K562 (cell line): ENCODE results near the gene APCDD1L. TPM values are rescaled to one million over a fixed set of nuclear protein-coding genes. Genes with fewer than 3 reads are reported as not detected.

Source experiments
- ATAC-seq: fragments of 200-7000 bp; cut with Tn5 transposase; 3 replicates; pipeline ENCODE4 v1.9.1; 2020; ENCODE audit warnings: moderate library complexity
- BruUV-seq: library from RNA; stranded (reverse); fragments of 400-500 nt; replicated peaks from 2 replicates; lab custom pipeline; 2021; lab: Mats Ljungman, UMichigan
- CTCF ChIA-PET: fragments of 300-600 bp; formaldehyde crosslinking; extraction: SDS; loops from one replicate; lab custom pipeline; 2021; ENCODE audit warnings: low intra/inter-chr PET ratio; lab: Yijun Ruan, JAX
- POLR2A ChIA-PET: fragments of 300-600, 350-650 bp; sonication (Branson Sonifier 250); formaldehyde crosslinking; extraction: SDS; loops from one replicate; lab custom pipeline; 2021; ENCODE audit warnings: antibody characterized with exemption, inconsistent platforms; lab: Yijun Ruan, JAX
- DNase-seq, 4 experiments: peaks; one replicate each; pipeline versions ENCODE4 v3.0.0 to v3.0.0-alpha.2; 2011 to 2018; ENCODE audit warnings: low spot score in 3 of 4, mixed read lengths in 3 of 4; ENCODE audit errors: extremely low read depth in 1 of 4
- FAIRE-seq: peaks from 2 replicates; lab custom pipeline; 2011; peaks lifted over from hg19 to GRCh38; lab: Jason Lieb, UNC
- H2AFZ ChIP-seq: 2 replicates; pipeline ENCODE4 v1.6.0; 2011; ENCODE audit warnings: low read depth, low read length, control low read depth, inconsistent platforms
- H3K27ac ChIP-seq: fragments of 200-600 bp; 3 replicates; pipeline ENCODE4 v1.8.0; 2011; ENCODE audit warnings: low read depth, mild to moderate bottlenecking, control low read depth, inconsistent platforms, low read length, moderate library complexity, mixed read lengths; ENCODE audit errors: extremely low read depth
- H3K27me3 ChIP-seq, 2 experiments: fragments of 300-600 bp in 1 of 2; 2 replicates in 1 of 2; 3 replicates in 1 of 2; pipeline versions ENCODE4 v1.6.0 to v1.8.0; 2011; ENCODE audit warnings: inconsistent platforms in 2 of 2, low read length in 2 of 2, mild to moderate bottlenecking in 1 of 2, mixed read lengths in 1 of 2, moderate library complexity in 1 of 2; ENCODE audit not compliant: control insufficient read depth in 2 of 2, insufficient read depth in 2 of 2
- H3K36me3 ChIP-seq: fragments of 300-600 bp; 3 replicates; pipeline ENCODE4 v1.8.0; 2011; ENCODE audit warnings: mild to moderate bottlenecking, low read length, inconsistent platforms; ENCODE audit not compliant: control insufficient read depth, insufficient read depth
- H3K4me1 ChIP-seq, 2 experiments: fragments of 200-600 bp in 1 of 2; replicated peaks in 1 of 2; 2 replicates in 1 of 2; 3 replicates in 1 of 2; pipeline versions ENCODE4 v1.5.1 to v1.8.0; 2011; ENCODE audit warnings: inconsistent platforms in 2 of 2, low read length in 2 of 2, mild to moderate bottlenecking in 1 of 2, mixed read lengths in 1 of 2, moderate library complexity in 1 of 2; ENCODE audit not compliant: control insufficient read depth in 2 of 2, insufficient read depth in 2 of 2
- H3K4me2 ChIP-seq: 2 replicates; pipeline ENCODE4 v1.6.1; 2011; ENCODE audit warnings: low read length, control low read depth, inconsistent platforms, mixed read lengths; ENCODE audit not compliant: insufficient read depth
- H3K4me3 ChIP-seq: fragments of 200-600 bp; sonication (generic), shearing (Covaris generic); 2 replicates; pipeline ENCODE4 v1.5.1; 2016; ENCODE audit warnings: control low read depth, inconsistent platforms
- H3K79me2 ChIP-seq: fragments of 200-600 bp; 3 replicates; pipeline ENCODE4 v1.8.0; 2011; ENCODE audit warnings: low read length, inconsistent platforms; ENCODE audit not compliant: control insufficient read depth, insufficient read depth
- H3K9ac ChIP-seq, 2 experiments: 2 replicates each; pipeline versions ENCODE4 v1.6.0 to v1.6.1; 2011; ENCODE audit warnings: low read depth in 2 of 2, low read length in 2 of 2, control low read depth in 1 of 2, inconsistent platforms in 1 of 2, mild to moderate bottlenecking in 1 of 2, mixed read lengths in 1 of 2; ENCODE audit not compliant: insufficient read depth in 1 of 2
- H3K9me1 ChIP-seq: one replicate; pipeline ENCODE4 v1.6.0; 2011; ENCODE audit warnings: inconsistent platforms, mild to moderate bottlenecking, low read length, moderate library complexity; ENCODE audit not compliant: control insufficient read depth, insufficient read depth
- H3K9me3 ChIP-seq: replicated peaks from 2 replicates; pipeline ENCODE4 v1.5.1; 2011; ENCODE audit warnings: low read depth, low read length, inconsistent platforms; ENCODE audit not compliant: control insufficient read depth, insufficient read depth
- H4K20me1 ChIP-seq: replicated peaks from 2 replicates; pipeline ENCODE4 v1.6.1; 2011; ENCODE audit warnings: low read length, inconsistent platforms, mixed read lengths; ENCODE audit not compliant: control insufficient read depth, insufficient read depth
- BRD9 ChIP-seq: fragments of 450-650 bp; IDR thresholded peaks from 2 replicates; pipeline ENCODE4 v1.6.1; 2018; ENCODE audit warnings: low read depth; ENCODE audit not compliant: partially characterized antibody
- CREB1 ChIP-seq, 2 experiments: sonication (generic) in 1 of 2; formaldehyde crosslinking in 1 of 2; IDR thresholded peaks; 2 replicates each; pipeline versions ENCODE4 v1.6.1 to v1.8.0; 2012 to 2022; ENCODE audit warnings: inconsistent platforms in 1 of 2, mild to moderate bottlenecking in 1 of 2, missing genetic modification reagents in 1 of 2, moderate library complexity in 1 of 2
- FOSL1 ChIP-seq: fragments of 200-800 bp; sonication (Bioruptor generic); conservative IDR thresholded peaks from 2 replicates; pipeline ENCODE4 v1.6.1; 2016; ENCODE audit warnings: missing genetic modification characterization, missing compliant biosample characterization
- GATAD2A ChIP-seq: fragments of 450-650 bp; IDR thresholded peaks from 2 replicates; pipeline ENCODE4 v1.6.1; 2017
- HEY1 ChIP-seq: fragments of 250-450 bp; sonication (Bioruptor Pico); IDR thresholded peaks from 2 replicates; pipeline ENCODE4 v1.5.0; 2020; ENCODE audit warnings: mild to moderate bottlenecking, moderate library complexity, borderline replicate concordance
- HMG20A ChIP-seq: fragments of 450-650 bp; formaldehyde crosslinking; conservative IDR thresholded peaks from 2 replicates; pipeline ENCODE4 v1.4.0; 2020; ENCODE audit warnings: mild to moderate bottlenecking, mixed read lengths
- HNRNPUL1 ChIP-seq: fragments of 200-400 bp; formaldehyde crosslinking; IDR thresholded peaks from 2 replicates; pipeline ENCODE4 v1.6.1; 2017; ENCODE audit warnings: low read length
- HOMEZ ChIP-seq: fragments of 250-450 bp; sonication (Bioruptor Pico); IDR thresholded peaks from 2 replicates; pipeline ENCODE4 v1.4.0; 2020; ENCODE audit warnings: mild to moderate bottlenecking, moderate library complexity
- RNF2 ChIP-seq: sonication (generic); IDR thresholded peaks from 2 replicates; pipeline ENCODE4 v1.6.1; 2016
- SRF ChIP-seq, 2 experiments: fragments of 250-450, 450-650 bp in 1 of 2; sonication (Bioruptor Pico) in 1 of 2; sonication (generic) in 1 of 2; formaldehyde crosslinking; IDR thresholded peaks; 2 replicates each; pipeline versions ENCODE4 v1.5.0 to v1.5.1; 2020 to 2022; ENCODE audit warnings: mild to moderate bottlenecking in 1 of 2, missing genetic modification reagents in 1 of 2
- SRSF7 ChIP-seq: fragments of 200-400 bp; formaldehyde crosslinking; optimal IDR thresholded peaks from 2 replicates; pipeline ENCODE3; 2017; ENCODE audit warnings: mild to moderate bottlenecking, low read depth, low read length
- TEAD1 ChIP-seq, 2 experiments: fragments of 450-650 bp in 1 of 2; sonication (generic) in 1 of 2; formaldehyde crosslinking; IDR thresholded peaks; 2 replicates each; pipeline versions ENCODE4 v1.4.0 to v1.8.0; 2020 to 2022; ENCODE audit warnings: mild to moderate bottlenecking in 2 of 2, missing genetic modification reagents in 1 of 2
- ZC3H8 ChIP-seq: fragments of 450-650 bp; IDR thresholded peaks from 2 replicates; pipeline ENCODE4 v1.6.1; 2017
- ZNF143 ChIP-seq: sonication (generic); formaldehyde crosslinking; IDR thresholded peaks from 2 replicates; pipeline ENCODE4 v1.9.0; 2022; ENCODE audit warnings: mild to moderate bottlenecking, missing genetic modification reagents
- ZNF175 ChIP-seq: fragments of 200-800 bp; sonication (Bioruptor generic); IDR thresholded peaks from 2 replicates; pipeline ENCODE4 v1.6.1; 2016; ENCODE audit warnings: low read depth, mild to moderate bottlenecking, missing genetic modification characterization, missing compliant biosample characterization
- ZNF354B ChIP-seq: fragments of 250-450 bp; sonication (Bioruptor Pico); IDR thresholded peaks from 2 replicates; pipeline ENCODE4 v1.4.0; 2020
- ZNF384 ChIP-seq: IDR thresholded peaks from 2 replicates; pipeline ENCODE4 v1.6.1; 2012; ENCODE audit warnings: low read depth, low read length, improper control_type of control experiment
- ZNF583 ChIP-seq: fragments of 250-450 bp; sonication (Bioruptor Pico); IDR thresholded peaks from 2 replicates; pipeline ENCODE4 v1.4.0; 2020
- ZNF644 ChIP-seq: fragments of 200-800 bp; sonication (Bioruptor generic); IDR thresholded peaks from 2 replicates; pipeline ENCODE4 v1.6.1; 2016; ENCODE audit warnings: low read depth, missing genetic modification characterization, missing compliant biosample characterization
- ZNF695 ChIP-seq: fragments of 450-650 bp; formaldehyde crosslinking; IDR thresholded peaks from 2 replicates; pipeline ENCODE4 v1.4.0; 2020; ENCODE audit warnings: mild to moderate bottlenecking, moderate library complexity
- ZNF707 ChIP-seq: fragments of 250-450 bp; sonication (Bioruptor Pico); conservative IDR thresholded peaks from 2 replicates; pipeline ENCODE4 v1.8.0; 2022; ENCODE audit warnings: inconsistent platforms, mild to moderate bottlenecking, moderate library complexity
- ZNF79 ChIP-seq: fragments of 250-450 bp; sonication (Bioruptor Pico); IDR thresholded peaks from 2 replicates; pipeline ENCODE4 v1.4.0; 2020; ENCODE audit warnings: low read depth, mild to moderate bottlenecking, moderate library complexity
- WGBS: fragments of 100-300 bp; shearing (Covaris generic); methylation state at CpG from one replicate; pipeline ENCODE4 v1.1.6; 2016; ENCODE audit warnings: low coverage, mixed read lengths; ENCODE audit not compliant: insufficient coverage; ENCODE audit errors: missing lambda C conversion rate; 5-methylcytosine and 5-hydroxymethylcytosine counted together
- in situ Hi-C: fragments of 300-500 bp; cut with MboI; formaldehyde crosslinking; loops from 4 replicates; pipeline ENCODE4 v1.15.0; 2018; ENCODE audit warnings: inconsistent platforms, mixed read lengths
- intact Hi-C: fragments of 100-400 bp; cut with micrococcal nuclease; formaldehyde crosslinking; loops from 2 replicates; pipeline ENCODE4 v1.14.2; 2022
- polyA plus RNA-seq, 8 experiments: library from polyadenylated mRNA; depleted of rRNA in 4 of 8; stranded (reverse) in 5 of 8; unstranded in 3 of 8; fragments of >200 nt; fragmentation: Nextera tagmentation in 2 of 8; fragmentation: Illumina TruSeq in 1 of 8; extraction: Ambion mirVana in 2 of 8; extraction: Trizol in 1 of 8; gene quantifications; 2 replicates each; pipeline versions ENCODE4 v1.2.1 to v1.2.3, GENCODE V29; 2011 to 2014; ENCODE audit warnings: inconsistent platforms in 1 of 8, missing spikeins in 1 of 8
- total RNA-seq, 7 experiments: library from RNA; depleted of rRNA in 6 of 7; stranded (reverse); fragments of >200 nt in 6 of 7; fragmentation: Illumina TruSeq in 2 of 7; extraction: Trizol in 2 of 7; gene quantifications; 2 replicates each; pipeline versions ENCODE4 v1.2.1 to v1.2.3, GENCODE V29; 2011 to 2021; ENCODE audit warnings: low replicate concordance in 1 of 7
- TF ChIP-seq, protein P1 (sequence below): fragments of 450-650 bp; IDR thresholded peaks from 2 replicates; pipeline ENCODE4 v1.6.1; 2016; ENCODE audit warnings: low read depth, mild to moderate bottlenecking, moderate library complexity

The APCDD1L gene
- total and polyA plus RNA-seq, 9 of the 15 experiments (the other 6 are each of a cell fraction or from before 2014, with no cell fraction given), result not detected

- TF ChIP-seq HOMEZ (CRISPR knock-in tag), result no peak
- no peak for TF ChIP-seq ZNF695
- TF ChIP-seq, protein P1, sequence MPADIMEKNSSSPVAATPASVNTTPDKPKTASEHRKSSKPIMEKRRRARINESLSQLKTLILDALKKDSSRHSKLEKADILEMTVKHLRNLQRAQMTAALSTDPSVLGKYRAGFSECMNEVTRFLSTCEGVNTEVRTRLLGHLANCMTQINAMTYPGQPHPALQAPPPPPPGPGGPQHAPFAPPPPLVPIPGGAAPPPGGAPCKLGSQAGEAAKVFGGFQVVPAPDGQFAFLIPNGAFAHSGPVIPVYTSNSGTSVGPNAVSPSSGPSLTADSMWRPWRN, result no peak
- TF ChIP-seq GATAD2A, result no peak
- no peak for TF ChIP-seq ZC3H8
- TF ChIP-seq SRSF7, result no peak
- no peak for TF ChIP-seq TEAD1 (CRISPR knock-in tag; IDR thresholded peaks at IDR 0.05)
- no peak for TF ChIP-seq RNF2
These were observed 61.8 kb downstream of the APCDD1L start (continued) for GRCh38 chr20:58453391-58453790.

GRCh38 chr20:58452667-58453255, 62.4 kb downstream of the APCDD1L start:
- no TSS peak for BruUV-seq
- TF ChIP-seq ZNF583 (CRISPR knock-in tag), result no peak
- TF ChIP-seq ZNF354B, result no peak
- no peak for TF ChIP-seq HMG20A
- TF ChIP-seq HEY1 (CRISPR knock-in tag), result no peak
- no peak for TF ChIP-seq ZNF707
- no peak for TF ChIP-seq ZNF384
- no peak for TF ChIP-seq SRF (CRISPR knock-in tag; IDR thresholded peaks at IDR 0.05)
- no peak for TF ChIP-seq ZNF644 (tag)
- TF ChIP-seq FOSL1 (tag), result no peak
- TF ChIP-seq ZNF143 (CRISPR knock-in tag), result no peak
- no peak for TF ChIP-seq CREB1 (IDR thresholded peaks at IDR 0.05)
- no peak for TF ChIP-seq CREB1 (CRISPR knock-in tag; IDR thresholded peaks at IDR 0.05)
- no peak for TF ChIP-seq HNRNPUL1
- no peak for TF ChIP-seq BRD9
- TF ChIP-seq ZNF175 (CRISPR knock-in tag), result no peak
- no peak for TF ChIP-seq ZNF79 (CRISPR knock-in tag)

More at GRCh38 chr20:58452667-58453255, 62.4 kb downstream of the APCDD1L start:
- CTCF ChIA-PET, result no interaction called here
- no peak for ATAC-seq
- no peaks in the 10 kb centered on the region for H4K20me1 ChIP-seq
- no peak for DNase-seq
- no peak overlapping the region for H2AFZ ChIP-seq
- in situ Hi-C loops, result no loop called here
- no peaks in the 10 kb centered on the region for H3K9me3 ChIP-seq
- no peaks in the 10 kb centered on the region for H3K27me3 ChIP-seq
- H3K9ac ChIP-seq, result no peak overlapping the region
- POLR2A ChIA-PET, result interaction anchor here (0.6 to 1.6 kb wide), 3 partner anchors 10 to 335 kb away, joined by 3 to 7 read pairs (median 5); no protein-coding TSS in a partner anchor
- H3K4me3 ChIP-seq, result no peak overlapping the region
- H3K4me2 ChIP-seq, result no peak overlapping the region
- H3K9me1 ChIP-seq, result no peaks in the 10 kb centered on the region
- no peaks in the 10 kb centered on the region for H3K4me1 ChIP-seq
- H3K36me3 ChIP-seq, result peaks cover 22% of the 10 kb centered on the region; the same call in 2 of the 3 replicates
- WGBS, result 56% methylated on average over 4 of the region's 4 CpGs
- no peaks in the 10 kb centered on the region for H3K79me2 ChIP-seq
- no peak for FAIRE-seq
- no peak overlapping the region for H3K27ac ChIP-seq
- intact Hi-C loops, result no loop called here
